ENCODE data around the gene LPP.

DNA sequence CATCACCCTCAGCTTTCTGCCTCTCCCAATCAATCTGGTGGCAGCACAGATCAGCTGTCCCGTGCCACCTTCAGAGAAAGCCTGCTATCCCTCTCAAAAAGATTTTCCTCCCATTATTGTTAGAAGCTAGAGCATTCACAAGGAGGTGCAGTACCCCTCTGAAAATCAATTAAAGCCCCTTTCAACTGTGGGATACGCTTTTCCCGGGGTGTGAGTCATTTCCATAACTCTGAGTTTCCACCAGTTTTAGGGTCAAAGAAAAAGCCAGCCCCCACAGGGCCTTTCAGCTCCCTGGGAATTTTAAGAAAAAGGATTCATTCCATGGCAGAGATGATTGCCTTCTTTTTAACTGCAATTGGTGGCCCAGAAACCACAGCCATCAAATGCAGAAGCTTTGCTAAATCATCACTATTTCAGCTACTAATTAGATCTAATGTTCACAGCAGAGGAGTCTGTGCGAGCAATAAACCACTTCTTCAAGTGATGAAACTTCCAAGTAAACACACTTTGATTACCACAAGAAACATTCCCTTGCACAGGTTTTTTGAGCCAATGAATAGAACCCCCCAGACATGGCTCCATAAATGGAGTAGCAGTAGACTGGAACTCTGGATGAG lies 747.8 kb downstream of the LPP start:
- TF ChIP-seq POLR2A (IDR thresholded peaks at IDR 0.05; ENCODE audit: low read length) (no peak), GATA1 (IDR thresholded peaks at IDR 0.05; ENCODE audit: low read depth, low read length) (no peak)
